ENCODE data around the gene ZFHX2. TPM values are rescaled to one million over a fixed set of nuclear protein-coding genes. Genes with fewer than 3 reads are reported as not detected.

ZFHX2 gene
- polyA plus RNA-seq, 4 donors, result 6.7 to 7.8 (median 6.9) TPM

DNA sequence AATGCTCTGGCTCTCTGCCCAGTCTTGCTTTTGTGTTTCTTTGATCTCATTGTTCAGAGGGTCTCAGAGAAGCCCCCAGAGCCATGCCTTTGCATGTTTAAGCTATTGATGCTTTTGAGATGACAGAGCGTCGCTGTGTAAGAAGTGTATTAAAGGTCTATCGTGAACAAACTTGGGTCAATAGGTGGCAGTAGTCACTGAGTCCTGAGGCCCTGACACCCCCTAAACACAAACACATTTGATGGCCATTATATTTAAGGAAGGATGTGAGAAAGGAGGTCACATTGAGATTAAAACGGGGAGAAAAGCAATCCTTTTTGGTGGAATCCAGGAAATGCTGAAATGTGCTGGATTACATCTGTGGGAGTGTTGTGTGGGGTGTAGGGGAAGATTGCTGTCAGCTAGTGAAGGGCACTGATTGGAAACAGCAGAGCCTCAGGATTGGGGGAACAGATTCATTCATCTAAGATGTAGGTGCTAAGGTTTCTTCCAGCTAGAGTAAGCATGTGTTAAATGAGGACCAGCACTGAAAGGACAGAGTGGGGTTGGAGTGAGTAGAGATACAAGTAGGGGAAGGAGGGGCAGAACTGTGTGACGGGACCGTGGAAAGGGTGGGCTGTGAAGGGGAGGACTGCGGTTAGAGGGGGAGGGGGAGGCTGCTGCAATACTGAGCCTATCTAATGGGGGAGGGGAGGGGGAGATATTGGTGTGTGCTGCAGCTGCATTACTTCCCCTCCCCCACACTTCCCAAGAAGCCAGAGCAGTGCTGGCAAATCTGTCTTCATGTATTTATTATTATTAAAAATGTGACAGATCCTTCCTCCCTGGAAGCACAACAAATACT, 69.4 kb downstream of the ZFHX2 start:
- DNase-seq (ENCODE audit: low read depth in 4 of 4, low spot score in 3 of 4), result no peak

DNA sequence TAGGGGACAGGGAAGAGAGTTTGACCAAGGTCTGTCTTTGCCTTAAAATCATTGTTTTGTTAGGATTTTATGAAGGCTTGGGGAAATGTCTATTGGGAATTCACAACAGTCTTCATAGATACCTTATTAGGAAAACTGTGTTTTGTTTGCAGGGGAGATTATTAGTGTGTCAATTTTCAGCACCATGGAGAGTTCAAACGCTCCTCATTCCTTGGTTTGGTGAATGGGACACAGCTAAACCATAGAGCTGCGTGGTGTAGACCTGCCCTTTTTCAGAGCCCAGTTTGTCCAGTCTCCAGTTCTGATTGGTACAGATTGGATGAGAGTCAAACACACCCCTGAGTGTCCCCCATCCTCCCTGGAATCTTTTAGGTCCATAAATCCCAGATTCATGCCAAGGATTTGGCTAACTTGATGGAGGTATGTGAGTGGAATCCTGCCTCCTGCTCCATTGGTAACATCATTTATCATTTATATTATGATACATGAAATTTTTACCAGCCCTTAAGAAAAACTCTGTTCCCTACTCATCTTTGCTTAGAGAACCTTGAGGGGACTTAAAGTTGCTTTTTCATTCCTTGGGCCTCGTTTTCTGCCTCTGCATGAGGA, 70.1 kb downstream of the ZFHX2 start:
- peak in 1 of 4 donors; percentile 12 for DNase-seq (ENCODE audit: low read depth in 4 of 4, low spot score in 3 of 4)

DNA sequence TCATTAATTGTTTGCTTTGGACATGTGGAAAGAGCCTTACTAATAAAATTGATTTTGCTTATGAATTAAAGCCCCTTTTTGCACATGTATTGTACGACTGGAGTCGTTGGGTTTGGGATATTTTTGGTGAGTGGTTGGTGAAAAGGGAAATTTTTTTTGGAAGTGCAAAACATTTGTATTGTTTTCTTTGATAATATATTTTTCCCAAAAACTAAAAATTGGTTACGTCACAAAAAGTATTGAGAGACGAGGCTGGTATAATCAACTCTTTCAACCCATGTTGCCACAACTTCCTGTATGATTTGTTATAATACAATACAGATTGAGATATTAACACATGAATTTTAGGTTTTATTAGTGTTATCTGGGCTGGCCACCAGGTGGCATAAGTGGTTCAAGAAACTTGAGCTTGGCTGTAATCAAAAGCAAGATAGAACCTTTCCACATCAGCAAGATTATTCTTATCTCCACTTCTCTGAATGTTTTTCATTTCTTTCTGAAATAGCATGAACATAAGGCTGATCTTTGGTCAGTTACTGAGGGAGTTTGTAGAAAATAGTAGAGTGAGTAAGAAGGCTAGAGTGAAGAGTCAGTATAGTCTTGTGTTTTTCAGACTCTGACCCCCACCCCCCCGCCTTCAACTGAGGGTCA, 73.3 kb downstream of the ZFHX2 start:
- peak in 3 of 4 donors; percentile 28 to 44 (median 35) for DNase-seq (ENCODE audit: low read depth in 4 of 4, low spot score in 3 of 4)

DNA sequence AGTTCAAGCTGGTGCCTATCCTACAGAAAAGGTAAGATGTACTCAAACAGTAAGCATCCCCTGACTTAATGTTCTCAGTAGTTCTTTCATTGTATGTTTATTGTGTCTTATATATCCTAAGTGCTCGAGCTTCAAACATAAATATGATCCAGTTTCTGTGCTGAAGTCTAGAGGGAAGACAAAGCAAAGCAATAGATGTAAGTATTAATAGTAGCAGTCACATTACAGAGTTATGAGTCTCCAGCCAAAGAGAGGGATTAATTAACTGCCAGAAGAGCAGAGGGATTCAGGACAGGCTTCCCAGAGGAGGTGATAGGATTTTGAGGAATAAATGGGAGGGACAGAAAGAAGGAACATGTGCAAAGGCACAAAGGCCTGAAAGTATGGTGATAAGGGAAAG, 80.6 kb downstream of the ZFHX2 start:
- no peak for DNase-seq (ENCODE audit: low read depth in 4 of 4, low spot score in 3 of 4)

Other genes starting within 250 kb of the ZFHX2 start
- 10 to 100 TPM; 22.5 to 31.7 (median 25.0) TPM for gene PPP1R3E, start 248.9 kb downstream of the ZFHX2 start, polyA plus RNA-seq (ENCODE audit: insufficient read length in 4 of 4)
- gene BCL2L2, start 244.9 kb downstream of the ZFHX2 start, polyA plus RNA-seq (ENCODE audit: insufficient read length in 4 of 4), result 10 to 100 TPM; 40.1 to 43.1 (median 40.9) TPM
- gene PABPN1, start 230.3 kb downstream of the ZFHX2 start, polyA plus RNA-seq (ENCODE audit: insufficient read length in 4 of 4), result 100 to 1,000 TPM; 243 to 268 (median 257) TPM
- gene SLC22A17, start 198.9 kb downstream of the ZFHX2 start, polyA plus RNA-seq (ENCODE audit: insufficient read length in 4 of 4), result 10 to 100 TPM; 56.7 to 74.4 (median 61.3) TPM
- gene EFS, start 186.6 kb downstream of the ZFHX2 start, polyA plus RNA-seq (ENCODE audit: insufficient read length in 4 of 4), result 10 to 100 TPM; 36.6 to 53.0 (median 40.1) TPM
- not detected for gene IL25, start 179.0 kb downstream of the ZFHX2 start, polyA plus RNA-seq (ENCODE audit: insufficient read length in 4 of 4)
- 1 to 10 TPM; 2.0 to 3.3 (median 2.9) TPM for gene CMTM5, start 174.7 kb downstream of the ZFHX2 start, polyA plus RNA-seq (ENCODE audit: insufficient read length in 4 of 4)
- gene MYH6, start 143.5 kb downstream of the ZFHX2 start, polyA plus RNA-seq (ENCODE audit: insufficient read length in 4 of 4), result under 1 TPM; 0.17 to 0.24 (median 0.22) TPM
- under 1 TPM; 0.19 to 0.32 (median 0.24) TPM for gene MYH7, start 116.1 kb downstream of the ZFHX2 start, polyA plus RNA-seq (ENCODE audit: insufficient read length in 4 of 4)
- 10 to 100 TPM; 62.3 to 67.5 (median 64.8) TPM for gene NGDN, start 82.1 kb downstream of the ZFHX2 start, polyA plus RNA-seq (ENCODE audit: insufficient read length in 4 of 4)
- gene THTPA, start 4.5 kb upstream of the ZFHX2 start, polyA plus RNA-seq (ENCODE audit: insufficient read length in 4 of 4), result 10 to 100 TPM; 15.8 to 21.1 (median 17.3) TPM
- 10 to 100 TPM; 71.7 to 89.8 (median 78.0) TPM for gene AP1G2, start 16.0 kb upstream of the ZFHX2 start, polyA plus RNA-seq (ENCODE audit: insufficient read length in 4 of 4)
- 10 to 100 TPM in 3 of 4 donors, 1 to 10 TPM in 1; 9.5 to 11.6 (median 10.7) TPM for gene JPH4, start 27.0 kb upstream of the ZFHX2 start, polyA plus RNA-seq (ENCODE audit: insufficient read length in 4 of 4)
- gene DHRS2, start 84.6 kb upstream of the ZFHX2 start, polyA plus RNA-seq (ENCODE audit: insufficient read length in 4 of 4), result 100 to 1,000 TPM in 1 of 4 donors, 10 to 100 TPM in 3; 17.4 to 102 (median 56.9) TPM